ENCODE results near the gene NTM.

DNA sequence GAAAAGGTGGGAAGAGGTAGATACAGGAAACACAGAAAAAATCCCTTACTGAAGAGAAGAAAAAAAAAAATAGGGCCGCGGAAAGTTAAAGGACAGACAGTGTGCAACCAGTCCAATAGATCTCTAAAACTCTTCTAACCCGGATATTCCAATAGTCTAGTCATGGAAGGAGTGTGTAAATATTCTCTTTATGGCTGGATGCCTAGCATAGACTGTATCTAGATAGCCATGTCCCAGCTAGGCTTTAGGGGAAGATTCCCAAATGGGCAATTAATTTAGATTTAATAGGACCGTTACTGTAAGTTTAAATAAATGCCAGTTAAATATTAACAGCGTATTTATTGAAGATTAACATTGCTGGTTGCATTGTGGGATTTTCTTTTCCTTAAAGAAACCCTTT is 532.7 kb downstream of the NTM start:
- TF ChIP-seq, protein P1, sequence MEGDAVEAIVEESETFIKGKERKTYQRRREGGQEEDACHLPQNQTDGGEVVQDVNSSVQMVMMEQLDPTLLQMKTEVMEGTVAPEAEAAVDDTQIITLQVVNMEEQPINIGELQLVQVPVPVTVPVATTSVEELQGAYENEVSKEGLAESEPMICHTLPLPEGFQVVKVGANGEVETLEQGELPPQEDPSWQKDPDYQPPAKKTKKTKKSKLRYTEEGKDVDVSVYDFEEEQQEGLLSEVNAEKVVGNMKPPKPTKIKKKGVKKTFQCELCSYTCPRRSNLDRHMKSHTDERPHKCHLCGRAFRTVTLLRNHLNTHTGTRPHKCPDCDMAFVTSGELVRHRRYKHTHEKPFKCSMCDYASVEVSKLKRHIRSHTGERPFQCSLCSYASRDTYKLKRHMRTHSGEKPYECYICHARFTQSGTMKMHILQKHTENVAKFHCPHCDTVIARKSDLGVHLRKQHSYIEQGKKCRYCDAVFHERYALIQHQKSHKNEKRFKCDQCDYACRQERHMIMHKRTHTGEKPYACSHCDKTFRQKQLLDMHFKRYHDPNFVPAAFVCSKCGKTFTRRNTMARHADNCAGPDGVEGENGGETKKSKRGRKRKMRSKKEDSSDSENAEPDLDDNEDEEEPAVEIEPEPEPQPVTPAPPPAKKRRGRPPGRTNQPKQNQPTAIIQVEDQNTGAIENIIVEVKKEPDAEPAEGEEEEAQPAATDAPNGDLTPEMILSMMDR (IDR thresholded peaks at IDR 0.05), result no peak
- no peak for TF ChIP-seq POLR2A (IDR thresholded peaks at IDR 0.05)

Measured in uterus (tissue), 2 donors.